K562 (cell line): ENCODE data around the gene KRTAP9-4. TPM values are rescaled to one million over a fixed set of nuclear protein-coding genes. Genes with fewer than 3 reads are reported as not detected.

Experiments used
- ATAC-seq: fragments of 200-7000 bp; cut with Tn5 transposase; 3 replicates; pipeline ENCODE4 v1.9.1; 2020; ENCODE audit warnings: moderate library complexity
- BruUV-seq: library from RNA; stranded (reverse); fragments of 400-500 nt; replicated peaks from 2 replicates; lab custom pipeline; 2021; lab: Mats Ljungman, UMichigan
- CTCF ChIA-PET: fragments of 300-600 bp; formaldehyde crosslinking; extraction: SDS; loops from one replicate; lab custom pipeline; 2021; ENCODE audit warnings: low intra/inter-chr PET ratio; lab: Yijun Ruan, JAX
- POLR2A ChIA-PET: fragments of 300-600, 350-650 bp; sonication (Branson Sonifier 250); formaldehyde crosslinking; extraction: SDS; loops from one replicate; lab custom pipeline; 2021; ENCODE audit warnings: antibody characterized with exemption, inconsistent platforms; lab: Yijun Ruan, JAX
- DNase-seq, 4 experiments: peaks; one replicate each; pipeline versions ENCODE4 v3.0.0 to v3.0.0-alpha.2; 2011 to 2018; ENCODE audit warnings: low spot score in 3 of 4, mixed read lengths in 3 of 4; ENCODE audit errors: extremely low read depth in 1 of 4
- FAIRE-seq: peaks from 2 replicates; lab custom pipeline; 2011; peaks lifted over from hg19 to GRCh38; lab: Jason Lieb, UNC
- H2AFZ ChIP-seq: 2 replicates; pipeline ENCODE4 v1.6.0; 2011; ENCODE audit warnings: low read depth, low read length, control low read depth, inconsistent platforms
- H3K27ac ChIP-seq: fragments of 200-600 bp; 3 replicates; pipeline ENCODE4 v1.8.0; 2011; ENCODE audit warnings: low read depth, mild to moderate bottlenecking, control low read depth, inconsistent platforms, low read length, moderate library complexity, mixed read lengths; ENCODE audit errors: extremely low read depth
- H3K27me3 ChIP-seq, 2 experiments: fragments of 300-600 bp in 1 of 2; 2 replicates in 1 of 2; 3 replicates in 1 of 2; pipeline versions ENCODE4 v1.6.0 to v1.8.0; 2011; ENCODE audit warnings: inconsistent platforms in 2 of 2, low read length in 2 of 2, mild to moderate bottlenecking in 1 of 2, mixed read lengths in 1 of 2, moderate library complexity in 1 of 2; ENCODE audit not compliant: control insufficient read depth in 2 of 2, insufficient read depth in 2 of 2
- H3K36me3 ChIP-seq: fragments of 300-600 bp; 3 replicates; pipeline ENCODE4 v1.8.0; 2011; ENCODE audit warnings: mild to moderate bottlenecking, low read length, inconsistent platforms; ENCODE audit not compliant: control insufficient read depth, insufficient read depth
- H3K4me1 ChIP-seq, 2 experiments: fragments of 200-600 bp in 1 of 2; replicated peaks in 1 of 2; 2 replicates in 1 of 2; 3 replicates in 1 of 2; pipeline versions ENCODE4 v1.5.1 to v1.8.0; 2011; ENCODE audit warnings: inconsistent platforms in 2 of 2, low read length in 2 of 2, mild to moderate bottlenecking in 1 of 2, mixed read lengths in 1 of 2, moderate library complexity in 1 of 2; ENCODE audit not compliant: control insufficient read depth in 2 of 2, insufficient read depth in 2 of 2
- H3K4me2 ChIP-seq: 2 replicates; pipeline ENCODE4 v1.6.1; 2011; ENCODE audit warnings: low read length, control low read depth, inconsistent platforms, mixed read lengths; ENCODE audit not compliant: insufficient read depth
- H3K4me3 ChIP-seq: fragments of 200-600 bp; sonication (generic), shearing (Covaris generic); 2 replicates; pipeline ENCODE4 v1.5.1; 2016; ENCODE audit warnings: control low read depth, inconsistent platforms
- H3K79me2 ChIP-seq: fragments of 200-600 bp; 3 replicates; pipeline ENCODE4 v1.8.0; 2011; ENCODE audit warnings: low read length, inconsistent platforms; ENCODE audit not compliant: control insufficient read depth, insufficient read depth
- H3K9ac ChIP-seq, 2 experiments: 2 replicates each; pipeline versions ENCODE4 v1.6.0 to v1.6.1; 2011; ENCODE audit warnings: low read depth in 2 of 2, low read length in 2 of 2, control low read depth in 1 of 2, inconsistent platforms in 1 of 2, mild to moderate bottlenecking in 1 of 2, mixed read lengths in 1 of 2; ENCODE audit not compliant: insufficient read depth in 1 of 2
- H3K9me1 ChIP-seq: one replicate; pipeline ENCODE4 v1.6.0; 2011; ENCODE audit warnings: inconsistent platforms, mild to moderate bottlenecking, low read length, moderate library complexity; ENCODE audit not compliant: control insufficient read depth, insufficient read depth
- H3K9me3 ChIP-seq: replicated peaks from 2 replicates; pipeline ENCODE4 v1.5.1; 2011; ENCODE audit warnings: low read depth, low read length, inconsistent platforms; ENCODE audit not compliant: control insufficient read depth, insufficient read depth
- H4K20me1 ChIP-seq: replicated peaks from 2 replicates; pipeline ENCODE4 v1.6.1; 2011; ENCODE audit warnings: low read length, inconsistent platforms, mixed read lengths; ENCODE audit not compliant: control insufficient read depth, insufficient read depth
- CBX8 ChIP-seq: fragments of 200-600 bp; sonication (generic); IDR thresholded peaks from 2 replicates; pipeline ENCODE4 v1.6.1; 2012; ENCODE audit warnings: borderline replicate concordance, mixed run types, low read depth, mild to moderate bottlenecking, moderate library complexity, mixed read lengths, low read length, control low read depth, inconsistent platforms; ENCODE audit not compliant: poor library complexity, severe bottlenecking; ENCODE audit errors: extremely low read depth
- CEBPB ChIP-seq: fragments of 450-650 bp; IDR thresholded peaks from 2 replicates; pipeline ENCODE4 v1.6.1; 2016; ENCODE audit warnings: missing genetic modification characterization, missing compliant biosample characterization
- CEBPG ChIP-seq, 3 experiments: fragments of 200-800 bp in 1 of 3; sonication (Bioruptor generic) in 1 of 3; sonication (generic) in 1 of 3; formaldehyde crosslinking in 1 of 3; IDR thresholded peaks in 2 of 3; conservative IDR thresholded peaks in 1 of 3; 2 replicates each; pipeline versions ENCODE4 v1.6.1 to v1.8.0; 2016 to 2022; ENCODE audit warnings: missing compliant biosample characterization in 2 of 3, missing genetic modification characterization in 2 of 3, mild to moderate bottlenecking in 1 of 3, missing genetic modification reagents in 1 of 3
- CGGBP1 ChIP-seq: fragments of 250-450 bp; sonication (Bioruptor Pico); IDR thresholded peaks from 2 replicates; pipeline ENCODE4 v1.9.0; 2021; ENCODE audit warnings: mild to moderate bottlenecking
- CHD4 ChIP-seq: fragments of 200-600 bp; sonication (generic); IDR thresholded peaks from 3 replicates; pipeline ENCODE4 v1.6.1; 2012; ENCODE audit warnings: low read depth, mild to moderate bottlenecking, mixed read lengths, low read length, inconsistent platforms; ENCODE audit not compliant: insufficient read depth, insufficient replicate concordance, poor library complexity, severe bottlenecking
- KDM1A ChIP-seq, 2 experiments: fragments of 450-650 bp; IDR thresholded peaks; 2 replicates each; pipeline ENCODE4 v1.6.1; 2016; ENCODE audit warnings: mild to moderate bottlenecking in 2 of 2
- LCOR ChIP-seq: sonication (generic); formaldehyde crosslinking; IDR thresholded peaks from 2 replicates; pipeline ENCODE4 v1.8.0; 2022; ENCODE audit warnings: mild to moderate bottlenecking, missing genetic modification reagents
- POLR2G ChIP-seq: fragments of 200-400 bp; formaldehyde crosslinking; IDR thresholded peaks from 2 replicates; pipeline ENCODE4 v1.6.1; 2017; ENCODE audit warnings: low read depth, mild to moderate bottlenecking, antibody characterized with exemption, low read length, moderate library complexity
- ZKSCAN8 ChIP-seq: fragments of 200-800 bp; sonication (Bioruptor generic); IDR thresholded peaks from 2 replicates; pipeline ENCODE4 v1.6.1; 2016; ENCODE audit warnings: missing genetic modification characterization, missing compliant biosample characterization
- ZNF239 ChIP-seq: fragments of 250-450 bp; sonication (Bioruptor Pico); IDR thresholded peaks from 2 replicates; pipeline ENCODE4 v1.4.0; 2020; ENCODE audit warnings: mild to moderate bottlenecking
- ZNF274 ChIP-seq: IDR thresholded peaks from 2 replicates; pipeline ENCODE4 v1.6.1; 2011; ENCODE audit warnings: low read depth, mild to moderate bottlenecking, low read length, moderate library complexity, borderline replicate concordance
- WGBS: fragments of 100-300 bp; shearing (Covaris generic); methylation state at CpG from one replicate; pipeline ENCODE4 v1.1.6; 2016; ENCODE audit warnings: low coverage, mixed read lengths; ENCODE audit not compliant: insufficient coverage; ENCODE audit errors: missing lambda C conversion rate; 5-methylcytosine and 5-hydroxymethylcytosine counted together
- in situ Hi-C: fragments of 300-500 bp; cut with MboI; formaldehyde crosslinking; loops from 4 replicates; pipeline ENCODE4 v1.15.0; 2018; ENCODE audit warnings: inconsistent platforms, mixed read lengths
- intact Hi-C: fragments of 100-400 bp; cut with micrococcal nuclease; formaldehyde crosslinking; loops from 2 replicates; pipeline ENCODE4 v1.14.2; 2022
- polyA plus RNA-seq, 8 experiments: library from polyadenylated mRNA; depleted of rRNA in 4 of 8; stranded (reverse) in 5 of 8; unstranded in 3 of 8; fragments of >200 nt; fragmentation: Nextera tagmentation in 2 of 8; fragmentation: Illumina TruSeq in 1 of 8; extraction: Ambion mirVana in 2 of 8; extraction: Trizol in 1 of 8; gene quantifications; 2 replicates each; pipeline versions ENCODE4 v1.2.1 to v1.2.3, GENCODE V29; 2011 to 2014; ENCODE audit warnings: inconsistent platforms in 1 of 8, missing spikeins in 1 of 8
- total RNA-seq, 7 experiments: library from RNA; depleted of rRNA in 6 of 7; stranded (reverse); fragments of >200 nt in 6 of 7; fragmentation: Illumina TruSeq in 2 of 7; extraction: Trizol in 2 of 7; gene quantifications; 2 replicates each; pipeline versions ENCODE4 v1.2.1 to v1.2.3, GENCODE V29; 2011 to 2021; ENCODE audit warnings: low replicate concordance in 1 of 7
- TF ChIP-seq, protein P1 (sequence below): fragments of 450-650 bp; conservative IDR thresholded peaks from 2 replicates; pipeline ENCODE4 v1.6.1; 2016; ENCODE audit warnings: missing genetic modification characterization, low read depth, mild to moderate bottlenecking, missing compliant biosample characterization, moderate library complexity

KRTAP9-4 gene
- total and polyA plus RNA-seq, 9 of the 15 experiments (the other 6 are each of a cell fraction or from before 2014, with no cell fraction given) = not detected

DNA sequence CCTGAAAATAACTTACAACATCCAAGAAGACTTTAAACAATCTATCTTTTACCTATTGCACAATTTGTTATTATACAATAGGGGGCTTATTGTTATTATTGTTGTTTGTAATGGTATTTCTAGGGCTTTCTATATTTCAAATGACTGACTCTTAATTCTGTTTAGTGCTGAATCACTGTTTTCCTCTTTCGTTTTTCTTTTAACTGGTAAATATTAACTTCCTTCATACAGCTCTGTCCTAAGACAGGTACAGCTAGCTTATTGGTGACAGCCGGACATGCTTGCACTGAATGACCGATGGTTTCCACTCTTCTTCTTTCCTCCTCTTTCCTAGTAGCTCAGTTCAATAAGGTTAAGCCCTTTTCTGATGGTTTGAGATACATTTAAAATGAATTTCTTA, 37.6 kb downstream of the KRTAP9-4 start:
- ATAC-seq = no peak
- peak in 2 of 4 experiments; percentile 0 for DNase-seq
- in situ Hi-C loops (no loop called here), intact Hi-C loops (no loop called here)
- Histone ChIP-seq H3K4me1 (no peaks in the 10 kb centered on the region), H3K79me2 (no peaks in the 10 kb centered on the region), H2AFZ (no peak overlapping the region), H3K9me3 (no peaks in the 10 kb centered on the region), H3K4me3 (no peak overlapping the region), H3K36me3 (no peaks in the 10 kb centered on the region), H3K27ac (no peak overlapping the region), H3K4me2 (no peak overlapping the region), H4K20me1 (no peaks in the 10 kb centered on the region), H3K27me3 (peaks cover 3 to 5% of the 10 kb centered on the region in 2 experiments; a peak in 2 of 5 replicates), H3K9me1 (no peaks in the 10 kb centered on the region), H3K9ac (no peak overlapping the region)
- no TSS peak for BruUV-seq
- POLR2A ChIA-PET = no interaction called here
- CTCF ChIA-PET = no interaction called here
- TF ChIP-seq POLR2G (no peak), LCOR (CRISPR knock-in tag) (no peak), ZNF274 (no peak), CHD4 (no peak), CEBPG (CRISPR knock-in tag; IDR thresholded peaks at IDR 0.05) (no peak), CEBPG (tag; conservative IDR thresholded peaks at IDR 0.05 in 1 of 2, IDR thresholded peaks at IDR 0.05 in 1 of 2) (peak in 1 of 2 experiments; percentile 48; a peak in 2 of 4 replicates), CEBPB (tag) (peak; percentile 38; the same call in 1 of the 2 replicates), ZKSCAN8 (CRISPR knock-in tag) (no peak), KDM1A (IDR thresholded peaks at IDR 0.05) (no peak), CBX8 (no peak), CGGBP1 (CRISPR knock-in tag) (no peak), ZNF239 (CRISPR knock-in tag) (no peak)
- TF ChIP-seq, protein P1, sequence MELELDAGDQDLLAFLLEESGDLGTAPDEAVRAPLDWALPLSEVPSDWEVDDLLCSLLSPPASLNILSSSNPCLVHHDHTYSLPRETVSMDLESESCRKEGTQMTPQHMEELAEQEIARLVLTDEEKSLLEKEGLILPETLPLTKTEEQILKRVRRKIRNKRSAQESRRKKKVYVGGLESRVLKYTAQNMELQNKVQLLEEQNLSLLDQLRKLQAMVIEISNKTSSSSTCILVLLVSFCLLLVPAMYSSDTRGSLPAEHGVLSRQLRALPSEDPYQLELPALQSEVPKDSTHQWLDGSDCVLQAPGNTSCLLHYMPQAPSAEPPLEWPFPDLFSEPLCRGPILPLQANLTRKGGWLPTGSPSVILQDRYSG (tag) = no peak
- WGBS = 3% methylated on average over 3 of the region's 3 CpGs
- no peak for FAIRE-seq
